Keratinocyte (primary cell): ENCODE measurements around the gene RASAL2.

Experiments used
- EZH2 ChIP-seq: IDR thresholded peaks from one replicate; pipeline ENCODE4 v1.6.1; 2012; ENCODE audit warnings: inconsistent platforms, mild to moderate bottlenecking, low read length, moderate library complexity
- TF ChIP-seq, protein P1 (sequence below), 3 experiments: IDR thresholded peaks in 1 of 3; conservative IDR thresholded peaks in 1 of 3; optimal IDR thresholded peaks in 1 of 3; 2 replicates in 2 of 3; 3 replicates in 1 of 3; pipeline versions ENCODE3 to v1.5.1; 2011; ENCODE audit warnings: low read length in 3 of 3, mild to moderate bottlenecking in 3 of 3, moderate library complexity in 2 of 3, control low read depth in 1 of 3, inconsistent platforms in 1 of 3; ENCODE audit not compliant: insufficient read depth in 2 of 3; ENCODE audit errors: extremely low read depth in 1 of 3

- TF ChIP-seq, protein P1, sequence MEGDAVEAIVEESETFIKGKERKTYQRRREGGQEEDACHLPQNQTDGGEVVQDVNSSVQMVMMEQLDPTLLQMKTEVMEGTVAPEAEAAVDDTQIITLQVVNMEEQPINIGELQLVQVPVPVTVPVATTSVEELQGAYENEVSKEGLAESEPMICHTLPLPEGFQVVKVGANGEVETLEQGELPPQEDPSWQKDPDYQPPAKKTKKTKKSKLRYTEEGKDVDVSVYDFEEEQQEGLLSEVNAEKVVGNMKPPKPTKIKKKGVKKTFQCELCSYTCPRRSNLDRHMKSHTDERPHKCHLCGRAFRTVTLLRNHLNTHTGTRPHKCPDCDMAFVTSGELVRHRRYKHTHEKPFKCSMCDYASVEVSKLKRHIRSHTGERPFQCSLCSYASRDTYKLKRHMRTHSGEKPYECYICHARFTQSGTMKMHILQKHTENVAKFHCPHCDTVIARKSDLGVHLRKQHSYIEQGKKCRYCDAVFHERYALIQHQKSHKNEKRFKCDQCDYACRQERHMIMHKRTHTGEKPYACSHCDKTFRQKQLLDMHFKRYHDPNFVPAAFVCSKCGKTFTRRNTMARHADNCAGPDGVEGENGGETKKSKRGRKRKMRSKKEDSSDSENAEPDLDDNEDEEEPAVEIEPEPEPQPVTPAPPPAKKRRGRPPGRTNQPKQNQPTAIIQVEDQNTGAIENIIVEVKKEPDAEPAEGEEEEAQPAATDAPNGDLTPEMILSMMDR (optimal IDR thresholded peaks at IDR 0.05 in 1 of 3, IDR thresholded peaks at IDR 0.05 in 1 of 3, conservative IDR thresholded peaks at IDR 0.05 in 1 of 3; ENCODE audit: extremely low read depth in 1 of 3, insufficient read depth in 2 of 3, low read length in 3 of 3), result no peak
- TF ChIP-seq EZH2, result no peak
Observed at GRCh38 chr1:178349801-178350200, 255.9 kb downstream of the RASAL2 start.
